Activated T-cell treated with anti-CD3 and anti-CD28 coated beads, Interleukin-2, amount 50 U/mL, for 4 hours (primary cell): ENCODE results near the gene FGF9. TPM values are rescaled to one million over a fixed set of nuclear protein-coding genes. Genes with fewer than 3 reads are reported as not detected.

Experiments
- ATAC-seq, 2 donors: fragments of 200-7000 bp; cut with Tn5 transposase; one replicate each; pipeline ENCODE4 v1.10.0; 2021
- DNase-seq: peaks from one replicate; pipeline ENCODE4 v3.0.0-alpha.2; 2020
- H3K27me3 Mint-ChIP-seq: one replicate; pipeline ENCODE4 v1.8.0; 2021; ENCODE audit warnings: low read depth, mixed read lengths
- H3K36me3 Mint-ChIP-seq: one replicate; pipeline ENCODE4 v1.8.0; 2022; ENCODE audit warnings: mixed read lengths; ENCODE audit not compliant: insufficient read depth
- H3K4me1 Mint-ChIP-seq: one replicate; pipeline ENCODE4 v1.8.0; 2021; ENCODE audit warnings: low read depth, mixed read lengths
- H3K4me3 Mint-ChIP-seq: one replicate; pipeline ENCODE4 v1.8.0; 2021; ENCODE audit warnings: mild to moderate bottlenecking, moderate library complexity, mixed read lengths
- H3K9me3 Mint-ChIP-seq: one replicate; pipeline ENCODE4 v1.8.0; 2021; ENCODE audit warnings: mixed read lengths
- total RNA-seq, 3 donors: library from RNA; stranded (reverse); gene quantifications; one replicate each; pipeline ENCODE4 v1.2.1, GENCODE V29; 2021

FGF9 gene
- 1 to 10 TPM in 1 of 3 donors, under 1 TPM in 2; 0.54 to 3.0 (median 0.63) TPM for total RNA-seq

GRCh38 chr13:21670883-21671619 is at the start of gene FGF9:
FGF9 (plus strand) TSS chr13:21671073; CDS start chr13:21671913, 840 bp downstream.
- peak; percentile 73 for DNase-seq
- peaks cover 26% of the 10 kb centered on the region for H3K27me3 Mint-ChIP-seq
- ATAC-seq = peak; percentile 75 to 76
- H3K4me3 Mint-ChIP-seq = peak within 1 kb of the TSS; percentile 86
- no peaks in the 10 kb centered on the region for H3K36me3 Mint-ChIP-seq
- H3K9me3 Mint-ChIP-seq = no peaks in the 10 kb centered on the region
- peaks cover 46% of the 10 kb centered on the region for H3K4me1 Mint-ChIP-seq

GRCh38 chr13:21625366-21625765 is 45.5 kb upstream of the FGF9 start:
- ATAC-seq = peak in 1 of 2 donors; percentile 32
- peaks cover 8% of the 10 kb centered on the region for H3K27me3 Mint-ChIP-seq
- H3K36me3 Mint-ChIP-seq = no peaks in the 10 kb centered on the region
- no peak overlapping the region for H3K4me3 Mint-ChIP-seq
- H3K9me3 Mint-ChIP-seq = no peaks in the 10 kb centered on the region
- DNase-seq = no peak
- no peaks in the 10 kb centered on the region for H3K4me1 Mint-ChIP-seq

GRCh38 chr13:21632196-21632595 is 38.7 kb upstream of the FGF9 start:
- Mint-ChIP-seq H3K36me3 (no peaks in the 10 kb centered on the region), H3K4me1 (no peaks in the 10 kb centered on the region), H3K9me3 (peaks cover 10% of the 10 kb centered on the region), H3K27me3 (peaks cover 10% of the 10 kb centered on the region), H3K4me3 (no peak overlapping the region)
- ATAC-seq = no peak
- DNase-seq = no peak

- Mint-ChIP-seq H3K4me3 (no peak overlapping the region), H3K36me3 (no peaks in the 10 kb centered on the region), H3K27me3 (peaks cover 5% of the 10 kb centered on the region), H3K4me1 (no peaks in the 10 kb centered on the region), H3K9me3 (peaks cover 3% of the 10 kb centered on the region)
- ATAC-seq = no peak
- DNase-seq = no peak
Observed at GRCh38 chr13:21636656-21637055, 34.2 kb upstream of the FGF9 start.

- H3K27me3 Mint-ChIP-seq = peaks cover 3% of the 10 kb centered on the region
- no peaks in the 10 kb centered on the region for H3K4me1 Mint-ChIP-seq
- no peaks in the 10 kb centered on the region for H3K36me3 Mint-ChIP-seq
- peak; percentile 53 to 70 for ATAC-seq
- H3K4me3 Mint-ChIP-seq = no peak overlapping the region
- peak; percentile 16 for DNase-seq
- H3K9me3 Mint-ChIP-seq = no peaks in the 10 kb centered on the region
Observed at GRCh38 chr13:21637296-21637695, 33.6 kb upstream of the FGF9 start.

- H3K4me3 Mint-ChIP-seq = no peak overlapping the region
- peak; percentile 21 for DNase-seq
- ATAC-seq = no peak
Observed at GRCh38 chr13:21638319-21639282, 32.3 kb upstream of the FGF9 start.

GRCh38 chr13:21639561-21639960 is 31.3 kb upstream of the FGF9 start:
- Mint-ChIP-seq H3K36me3 (no peaks in the 10 kb centered on the region), H3K4me1 (no peaks in the 10 kb centered on the region), H3K9me3 (no peaks in the 10 kb centered on the region), H3K27me3 (peaks cover 2% of the 10 kb centered on the region), H3K4me3 (no peak overlapping the region)
- no peak for DNase-seq
- ATAC-seq = no peak

More at GRCh38 chr13:21638319-21639282, 32.3 kb upstream of the FGF9 start:
- Mint-ChIP-seq H3K9me3 (no peaks in the 10 kb centered on the region), H3K4me1 (no peaks in the 10 kb centered on the region), H3K27me3 (peaks cover 2% of the 10 kb centered on the region), H3K36me3 (no peaks in the 10 kb centered on the region)

GRCh38 chr13:21641629-21642028 is 29.2 kb upstream of the FGF9 start:
- Mint-ChIP-seq H3K4me1 (no peaks in the 10 kb centered on the region), H3K36me3 (no peaks in the 10 kb centered on the region), H3K9me3 (no peaks in the 10 kb centered on the region), H3K27me3 (peaks cover 4% of the 10 kb centered on the region), H3K4me3 (no peak overlapping the region)
- no peak for DNase-seq
- no peak for ATAC-seq

GRCh38 chr13:21657538-21657937 is 13.3 kb upstream of the FGF9 start:
- Mint-ChIP-seq H3K4me1 (no peaks in the 10 kb centered on the region), H3K4me3 (no peak overlapping the region), H3K36me3 (peaks cover 1% of the 10 kb centered on the region), H3K27me3 (peaks cover 24% of the 10 kb centered on the region), H3K9me3 (peaks cover 17% of the 10 kb centered on the region)
- DNase-seq (no peak), ATAC-seq (peak in 1 of 2 donors; percentile 48)

- H3K36me3 Mint-ChIP-seq = peaks cover 1% of the 10 kb centered on the region
- DNase-seq = no peak
- no peaks in the 10 kb centered on the region for H3K4me1 Mint-ChIP-seq
- peaks cover 17% of the 10 kb centered on the region for H3K9me3 Mint-ChIP-seq
- no peak overlapping the region for H3K4me3 Mint-ChIP-seq
- H3K27me3 Mint-ChIP-seq = peaks cover 24% of the 10 kb centered on the region
- no peak for ATAC-seq
Observed at GRCh38 chr13:21659087-21659486, 11.8 kb upstream of the FGF9 start.

- no peak for DNase-seq
- ATAC-seq = no peak
- H3K27me3 Mint-ChIP-seq = peaks cover 22% of the 10 kb centered on the region
- H3K36me3 Mint-ChIP-seq = no peaks in the 10 kb centered on the region
- H3K4me1 Mint-ChIP-seq = no peaks in the 10 kb centered on the region
- H3K9me3 Mint-ChIP-seq = peaks cover 9% of the 10 kb centered on the region
- H3K4me3 Mint-ChIP-seq = no peak overlapping the region
Observed at GRCh38 chr13:21661097-21661909, 9.6 kb upstream of the FGF9 start.

- ATAC-seq (no peak), DNase-seq (no peak)
- H3K4me3 Mint-ChIP-seq = no peak overlapping the region
- H3K4me1 Mint-ChIP-seq = no peaks in the 10 kb centered on the region
- H3K9me3 Mint-ChIP-seq = peaks cover 4% of the 10 kb centered on the region
- peaks cover 16% of the 10 kb centered on the region for H3K27me3 Mint-ChIP-seq
- no peaks in the 10 kb centered on the region for H3K36me3 Mint-ChIP-seq
Observed at GRCh38 chr13:21663197-21663596, 7.7 kb upstream of the FGF9 start.

- peak overlapping the region; percentile 86 for H3K4me3 Mint-ChIP-seq
- H3K36me3 Mint-ChIP-seq = no peaks in the 10 kb centered on the region
- DNase-seq = no peak
- peaks cover 22% of the 10 kb centered on the region for H3K27me3 Mint-ChIP-seq
- no peaks in the 10 kb centered on the region for H3K9me3 Mint-ChIP-seq
- H3K4me1 Mint-ChIP-seq = peaks cover 38% of the 10 kb centered on the region
- ATAC-seq = no peak
Observed at GRCh38 chr13:21668732-21669275, 2.1 kb upstream of the FGF9 start.
